Trophoblast cell (in vitro differentiated cells and primary cell): ENCODE measurements around the gene PREX1.

Experiments used
- DNase-seq, 2 donors: peaks; one replicate each; pipeline ENCODE4 v3.0.0-alpha.2; 2016
- H2AFZ ChIP-seq: 2 replicates; pipeline ENCODE4 v1.6.1; 2013; ENCODE audit warnings: low read length, moderate library complexity, mild to moderate bottlenecking; ENCODE audit not compliant: insufficient read depth, poor library complexity
- H2AK5ac ChIP-seq: 2 replicates; pipeline ENCODE4 v1.6.1; 2013; ENCODE audit warnings: mild to moderate bottlenecking, low read length
- H2BK120ac ChIP-seq: 2 replicates; pipeline ENCODE4 v1.6.1; 2013; ENCODE audit warnings: low read length, mild to moderate bottlenecking, moderate library complexity; ENCODE audit not compliant: insufficient read depth, poor library complexity
- H2BK12ac ChIP-seq: 2 replicates; pipeline ENCODE4 v1.6.1; 2013; ENCODE audit warnings: mild to moderate bottlenecking, low read length, moderate library complexity
- H2BK5ac ChIP-seq: 2 replicates; pipeline ENCODE4 v1.6.1; 2013; ENCODE audit warnings: low read length, low read depth, moderate library complexity, mild to moderate bottlenecking; ENCODE audit not compliant: poor library complexity
- H3K14ac ChIP-seq: 2 replicates; pipeline ENCODE4 v1.6.1; 2013; ENCODE audit warnings: mild to moderate bottlenecking, low read length
- H3K18ac ChIP-seq: 2 replicates; pipeline ENCODE4 v1.6.1; 2013; ENCODE audit warnings: mild to moderate bottlenecking, low read length
- H3K23ac ChIP-seq: 2 replicates; pipeline ENCODE4 v1.6.1; 2013; ENCODE audit warnings: low read length
- H3K27ac ChIP-seq: 2 replicates; pipeline ENCODE4 v1.5.1; 2013; ENCODE audit warnings: low read depth, mild to moderate bottlenecking, inconsistent platforms, low read length, moderate library complexity
- H3K27me3 ChIP-seq: 2 replicates; pipeline ENCODE4 v1.6.1; 2013; ENCODE audit warnings: inconsistent platforms, mild to moderate bottlenecking, low read length, moderate library complexity; ENCODE audit not compliant: insufficient read depth
- H3K36me3 ChIP-seq, 2 experiments: 1 replicate in 1 of 2; 2 replicates in 1 of 2; pipeline ENCODE4 v1.6.1; 2013; ENCODE audit warnings: low read length in 2 of 2, mild to moderate bottlenecking in 2 of 2, moderate library complexity in 1 of 2; ENCODE audit not compliant: insufficient read depth in 2 of 2, control insufficient read depth in 1 of 2
- H3K4ac ChIP-seq: 2 replicates; pipeline ENCODE4 v1.6.1; 2013; ENCODE audit warnings: low read depth, mild to moderate bottlenecking, low read length, moderate library complexity
- H3K4me1 ChIP-seq, 2 experiments: 1 replicate in 1 of 2; 2 replicates in 1 of 2; pipeline ENCODE4 v1.6.1; 2013; ENCODE audit warnings: low read length in 2 of 2, mild to moderate bottlenecking in 2 of 2, moderate library complexity in 1 of 2; ENCODE audit not compliant: insufficient read depth in 2 of 2, control insufficient read depth in 1 of 2
- H3K4me2 ChIP-seq: 2 replicates; pipeline ENCODE4 v1.6.1; 2013; ENCODE audit warnings: inconsistent platforms, mild to moderate bottlenecking, low read length, moderate library complexity
- H3K4me3 ChIP-seq: 2 replicates; pipeline ENCODE4 v1.5.1; 2013; ENCODE audit warnings: mild to moderate bottlenecking, low read depth, low read length, inconsistent platforms
- H3K79me1 ChIP-seq: one replicate; pipeline ENCODE4 v1.6.1; 2013; ENCODE audit warnings: low read length
- H3K79me2 ChIP-seq: 2 replicates; pipeline ENCODE4 v1.6.1; 2013; ENCODE audit warnings: low read length, mild to moderate bottlenecking; ENCODE audit not compliant: control insufficient read depth, insufficient read depth, poor library complexity
- H3K9ac ChIP-seq: 2 replicates; pipeline ENCODE4 v1.6.1; 2013; ENCODE audit warnings: mild to moderate bottlenecking, low read length
- H3K9me3 ChIP-seq: 2 replicates; pipeline ENCODE4 v1.6.1; 2013; ENCODE audit warnings: low read depth, mild to moderate bottlenecking, control low read depth, inconsistent platforms, low read length; ENCODE audit not compliant: insufficient read depth
- H4K12ac ChIP-seq: 2 replicates; pipeline ENCODE4 v1.6.1; 2013; ENCODE audit warnings: low read depth, mild to moderate bottlenecking, low read length, moderate library complexity
- H4K8ac ChIP-seq: 2 replicates; pipeline ENCODE4 v1.6.1; 2013; ENCODE audit warnings: low read depth, mild to moderate bottlenecking, low read length, moderate library complexity
- H4K91ac ChIP-seq: one replicate; pipeline ENCODE4 v1.6.1; 2013; ENCODE audit warnings: low read depth, mild to moderate bottlenecking, low read length, moderate library complexity
- WGBS: extraction: QIAGEN DNeasy Blood & Tissue Kit; methylation state at CpG from one replicate; pipeline ENCODE4 v1.1.7; 2013; ENCODE audit warnings: missing lambda C conversion rate; ENCODE audit not compliant: insufficient read length, insufficient coverage; ENCODE audit errors: extremely low coverage; 5-methylcytosine and 5-hydroxymethylcytosine counted together

Gene PREX1

GRCh38 chr20:48855046-48855445 is 27.2 kb upstream of the PREX1 start:
- no peak overlapping the region for H3K18ac ChIP-seq
- WGBS: no CpG with 5 or more reads among the region's 4 CpGs
- no peak overlapping the region for H4K91ac ChIP-seq
- no peak overlapping the region for H3K27ac ChIP-seq
- H3K4ac ChIP-seq: no peak overlapping the region
- H3K4me3 ChIP-seq: no peak overlapping the region
- H2BK5ac ChIP-seq: no peak overlapping the region
- no peak overlapping the region for H3K4me2 ChIP-seq
- H3K9ac ChIP-seq: no peak overlapping the region
- no peak overlapping the region for H2BK12ac ChIP-seq
- H4K12ac ChIP-seq: no peak overlapping the region
- no peaks in the 10 kb centered on the region for H3K27me3 ChIP-seq
- H3K14ac ChIP-seq: no peak overlapping the region
- no peaks in the 10 kb centered on the region for H3K4me1 ChIP-seq
- H2AFZ ChIP-seq: no peak overlapping the region
- H3K23ac ChIP-seq: no peak overlapping the region
- H3K9me3 ChIP-seq: no peaks in the 10 kb centered on the region
- DNase-seq: no peak
- H3K79me1 ChIP-seq: no peaks in the 10 kb centered on the region
- H3K79me2 ChIP-seq: no peaks in the 10 kb centered on the region
- no peak overlapping the region for H2AK5ac ChIP-seq
- H4K8ac ChIP-seq: no peak overlapping the region
- no peak overlapping the region for H2BK120ac ChIP-seq
- H3K36me3 ChIP-seq: no peaks in the 10 kb centered on the region

- H2AFZ ChIP-seq: no peak overlapping the region
- no peak overlapping the region for H4K91ac ChIP-seq
- no peak overlapping the region for H3K18ac ChIP-seq
- H2BK5ac ChIP-seq: no peak overlapping the region
- no peak overlapping the region for H3K27ac ChIP-seq
- no peak overlapping the region for H2AK5ac ChIP-seq
- no peak overlapping the region for H2BK12ac ChIP-seq
- H3K9me3 ChIP-seq: no peaks in the 10 kb centered on the region
- H2BK120ac ChIP-seq: no peak overlapping the region
- no peak overlapping the region for H3K23ac ChIP-seq
- no peaks in the 10 kb centered on the region for H3K79me1 ChIP-seq
- H3K4me1 ChIP-seq: no peaks in the 10 kb centered on the region
- no peak overlapping the region for H3K4me3 ChIP-seq
- no peak overlapping the region for H4K12ac ChIP-seq
- no peak overlapping the region for H3K4me2 ChIP-seq
- no peak overlapping the region for H3K9ac ChIP-seq
- no peak overlapping the region for H3K4ac ChIP-seq
- no peak overlapping the region for H4K8ac ChIP-seq
- no peak overlapping the region for H3K14ac ChIP-seq
- H3K36me3 ChIP-seq: no peaks in the 10 kb centered on the region
- DNase-seq: no peak
- H3K27me3 ChIP-seq: no peaks in the 10 kb centered on the region
- H3K79me2 ChIP-seq: no peaks in the 10 kb centered on the region
Observed at GRCh38 chr20:48852609-48853008, 24.8 kb upstream of the PREX1 start.

- H3K79me1 ChIP-seq: no peaks in the 10 kb centered on the region
- no peak overlapping the region for H3K18ac ChIP-seq
- no peak overlapping the region for H4K8ac ChIP-seq
- H3K79me2 ChIP-seq: no peaks in the 10 kb centered on the region
- no peak overlapping the region for H3K9ac ChIP-seq
- DNase-seq: no peak
- H4K12ac ChIP-seq: no peak overlapping the region
- no peak overlapping the region for H2AK5ac ChIP-seq
- no peak overlapping the region for H3K14ac ChIP-seq
- H4K91ac ChIP-seq: no peak overlapping the region
- H3K27ac ChIP-seq: no peak overlapping the region
- no peaks in the 10 kb centered on the region for H3K9me3 ChIP-seq
- H2AFZ ChIP-seq: no peak overlapping the region
- H3K4me2 ChIP-seq: no peak overlapping the region
- no peak overlapping the region for H2BK120ac ChIP-seq
- no peaks in the 10 kb centered on the region for H3K36me3 ChIP-seq
- H3K27me3 ChIP-seq: no peaks in the 10 kb centered on the region
- peaks cover 0 to under 1% of the 10 kb centered on the region in 2 experiments for H3K4me1 ChIP-seq
- H2BK12ac ChIP-seq: no peak overlapping the region
- no CpG with 5 or more reads among the region's 6 CpGs for WGBS
- H3K4me3 ChIP-seq: no peak overlapping the region
- H3K23ac ChIP-seq: no peak overlapping the region
- no peak overlapping the region for H3K4ac ChIP-seq
- H2BK5ac ChIP-seq: no peak overlapping the region
Observed at GRCh38 chr20:48851579-48851978, 23.8 kb upstream of the PREX1 start.

GRCh38 chr20:48850977-48851299 is 23.1 kb upstream of the PREX1 start:
- H3K4me1 ChIP-seq: peaks cover 0 to 2% of the 10 kb centered on the region in 2 experiments
- no peak overlapping the region for H3K27ac ChIP-seq
- no peak for DNase-seq
- H3K4me3 ChIP-seq: no peak overlapping the region
- no peaks in the 10 kb centered on the region for H3K27me3 ChIP-seq
- H2BK12ac ChIP-seq: no peak overlapping the region
- H3K18ac ChIP-seq: no peak overlapping the region
- H3K9me3 ChIP-seq: no peaks in the 10 kb centered on the region
- H3K23ac ChIP-seq: no peak overlapping the region
- no peak overlapping the region for H2BK120ac ChIP-seq
- no peaks in the 10 kb centered on the region for H3K79me1 ChIP-seq
- WGBS: no CpG with 5 or more reads among the region's 6 CpGs
- H3K4me2 ChIP-seq: no peak overlapping the region
- H3K79me2 ChIP-seq: no peaks in the 10 kb centered on the region
- H2BK5ac ChIP-seq: no peak overlapping the region
- H4K12ac ChIP-seq: no peak overlapping the region
- H4K8ac ChIP-seq: no peak overlapping the region
- no peak overlapping the region for H3K9ac ChIP-seq
- no peak overlapping the region for H2AFZ ChIP-seq
- no peak overlapping the region for H4K91ac ChIP-seq
- no peak overlapping the region for H3K14ac ChIP-seq
- H3K36me3 ChIP-seq: no peaks in the 10 kb centered on the region
- H2AK5ac ChIP-seq: no peak overlapping the region
- no peak overlapping the region for H3K4ac ChIP-seq
